HG02970 (cell line): Measurements from ENCODE around the gene STARD10.

ENCODE experiments used
- ATAC-seq: cut with Tn5 transposase; IDR thresholded peaks from one replicate; pipeline ENCODE4 v1.9.1; 2021; ENCODE audit warnings: mild to moderate bottlenecking, moderate library complexity, moderate number of reproducible peaks; ENCODE audit not compliant: unreplicated experiment, low FRiP score

STARD10 gene

DNA sequence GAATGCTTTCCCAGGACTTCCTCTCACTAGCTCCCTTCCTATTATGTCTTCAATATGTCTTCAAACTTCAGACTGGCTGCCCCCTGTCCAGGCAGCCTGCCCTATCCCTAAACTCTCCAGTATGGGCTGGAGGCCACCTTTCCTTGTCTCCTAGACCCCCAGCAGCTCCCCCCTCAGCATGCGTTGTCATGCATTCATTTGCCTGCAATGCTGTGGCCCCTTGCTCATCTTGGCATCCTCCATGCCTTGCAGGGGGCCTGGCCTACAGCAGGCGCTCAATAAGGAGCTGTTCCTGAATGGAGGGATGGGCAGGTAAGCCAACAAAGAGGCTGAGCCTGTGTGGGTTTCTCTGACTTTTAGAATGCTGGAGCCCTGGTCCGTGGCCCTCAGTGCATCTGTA lies 25.3 kb downstream of the STARD10 start:
- no peak for ATAC-seq

DNA sequence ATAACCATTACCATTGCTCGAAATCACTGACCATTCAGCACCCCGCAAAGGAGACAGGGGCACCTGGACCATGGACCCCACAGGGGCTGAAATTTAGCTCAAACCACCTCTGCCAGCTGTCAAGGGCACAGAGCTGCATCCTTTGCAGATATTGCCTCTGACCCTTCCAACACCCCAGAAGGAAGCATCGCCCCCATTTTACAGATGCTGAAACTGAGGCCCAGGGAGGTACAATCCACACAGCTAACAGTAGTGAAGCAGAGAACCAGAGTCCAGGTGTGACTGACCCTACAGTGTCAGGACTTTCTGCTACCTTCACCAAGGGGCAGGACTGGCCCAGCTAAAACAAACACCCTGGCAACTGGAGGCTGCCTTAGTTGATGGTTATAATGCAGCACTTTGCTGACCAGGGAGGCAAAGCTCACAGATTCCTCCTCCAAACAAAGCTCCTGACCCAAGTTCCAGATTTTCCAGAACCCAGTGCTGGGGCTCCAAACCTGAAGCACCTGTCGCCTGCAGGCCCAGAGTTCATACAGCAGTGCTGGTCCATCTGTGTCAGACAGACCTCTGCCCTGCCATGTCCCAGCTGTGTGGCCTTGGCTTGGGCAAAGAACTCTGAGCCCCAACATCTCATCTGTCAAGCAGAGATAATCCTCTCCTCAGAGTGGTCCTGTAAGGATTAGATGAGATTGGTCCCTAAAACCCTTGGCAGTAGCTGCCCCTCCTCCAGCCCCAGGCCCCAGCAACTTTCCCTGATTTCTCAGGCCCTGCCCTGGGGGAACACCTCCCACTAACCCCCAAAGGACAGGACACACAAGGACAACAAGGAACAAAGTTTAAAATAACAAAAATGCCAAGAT lies 26.4 kb downstream of the STARD10 start:
- ATAC-seq: no peak

GRCh38 chr11:72766152-72766902 lies 27.5 kb downstream of the STARD10 start:
- ATAC-seq: no peak

DNA sequence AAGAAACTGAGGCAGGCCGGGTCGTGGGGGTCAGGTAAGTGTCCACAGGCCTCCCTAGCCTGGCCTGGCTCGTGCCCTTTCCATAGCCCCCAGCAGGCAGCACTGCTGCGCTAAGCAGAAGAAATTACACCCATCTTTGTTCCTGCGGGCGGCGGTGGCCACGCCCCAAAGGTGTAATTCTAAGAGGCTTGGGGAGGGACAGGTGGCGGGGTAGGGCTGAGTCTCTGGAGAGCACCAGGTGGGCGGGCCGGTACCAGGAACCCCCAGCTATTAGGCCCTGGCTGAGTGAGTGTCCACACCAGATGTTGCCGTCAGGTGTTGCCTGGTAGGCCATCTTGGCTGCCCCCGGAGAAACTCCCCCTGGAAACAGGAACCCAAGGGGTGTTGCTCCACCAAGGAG lies 29.3 kb downstream of the STARD10 start:
- ATAC-seq: no peak

- ATAC-seq: no peak
Observed at GRCh38 chr11:72763823-72764222, 30.0 kb downstream of the STARD10 start.

- no peak for ATAC-seq
Observed at GRCh38 chr11:72762641-72763304, 31.1 kb downstream of the STARD10 start.

DNA sequence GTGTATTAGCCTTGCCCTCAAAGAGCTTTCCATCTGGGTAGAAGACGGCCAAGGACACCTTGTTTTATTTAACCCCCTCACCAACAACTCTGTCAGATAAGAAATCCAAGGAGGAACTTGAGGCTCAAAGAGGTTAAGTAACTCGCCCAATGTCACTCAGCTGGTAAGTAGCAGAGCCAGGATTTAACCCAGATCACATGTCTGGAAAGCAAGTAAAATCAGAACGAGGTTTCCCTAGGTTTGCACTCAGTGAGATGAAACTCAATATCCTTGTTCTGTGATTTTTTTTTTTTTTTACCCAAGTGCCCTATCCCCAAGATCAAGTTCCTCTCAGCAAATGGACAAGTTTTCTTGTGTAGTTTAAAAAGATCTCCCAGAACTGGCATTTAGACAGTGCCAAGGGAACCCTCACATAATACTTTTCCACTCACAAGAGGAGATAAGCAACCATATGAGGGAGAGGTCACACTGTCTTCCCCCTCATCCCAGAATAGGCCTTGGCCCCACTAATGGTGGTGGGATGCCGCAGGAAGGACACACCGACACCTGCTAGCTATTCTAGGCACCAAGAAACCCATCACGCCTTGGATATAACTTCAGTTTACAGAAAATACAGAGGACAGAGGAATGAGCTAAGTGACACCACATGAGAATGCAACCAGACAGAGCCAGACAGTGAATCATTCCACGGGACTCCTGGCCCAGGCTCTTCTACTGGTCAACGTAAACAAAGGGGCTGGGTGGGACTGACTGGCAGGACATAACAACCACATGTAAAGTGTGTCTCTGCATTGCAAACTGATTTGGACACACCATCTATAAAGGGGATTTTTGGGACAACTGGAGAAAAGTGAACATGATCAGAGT lies 33.1 kb downstream of the STARD10 start:
- ATAC-seq: no peak

DNA sequence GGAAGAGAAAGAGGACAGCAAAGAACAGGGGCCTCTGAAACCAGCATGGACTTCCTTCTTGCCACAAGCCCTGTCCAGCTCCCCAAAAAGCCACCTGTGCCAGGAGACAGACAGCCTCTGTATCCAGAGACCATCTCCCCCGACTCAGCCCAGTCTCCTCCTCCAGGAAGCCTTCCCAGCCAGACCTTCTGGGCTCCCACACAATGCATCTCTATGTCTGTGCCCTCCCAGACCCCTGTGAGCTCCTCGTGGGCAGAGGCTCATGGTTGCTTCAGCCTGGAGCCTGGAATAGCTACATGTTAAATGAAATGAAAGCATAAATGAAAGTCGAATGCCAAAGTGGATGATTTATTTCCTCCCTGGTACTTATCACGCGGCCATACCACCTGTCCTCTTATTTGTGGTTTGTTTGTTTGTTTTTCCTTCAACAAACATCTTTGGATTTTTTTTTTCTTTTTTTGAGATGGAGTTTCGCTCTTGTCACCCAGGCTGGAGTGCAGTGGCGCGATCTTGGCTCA lies 34.3 kb downstream of the STARD10 start:
- no peak for ATAC-seq

- ATAC-seq: no peak
Observed at GRCh38 chr11:72758690-72759389, 35.0 kb downstream of the STARD10 start.

- no peak for ATAC-seq
Observed at GRCh38 chr11:72758304-72758689, 35.5 kb downstream of the STARD10 start.

GRCh38 chr11:72755713-72756285 lies 38.0 kb downstream of the STARD10 start:
- ATAC-seq: no peak

- ATAC-seq: no peak
Observed at GRCh38 chr11:72754544-72755155, 39.2 kb downstream of the STARD10 start.

GRCh38 chr11:72754149-72754543 lies 39.7 kb downstream of the STARD10 start:
- no peak for ATAC-seq

GRCh38 chr11:72753341-72754148 lies 40.3 kb downstream of the STARD10 start:
- ATAC-seq: no peak

GRCh38 chr11:72752088-72752914 lies 41.5 kb downstream of the STARD10 start, which contains the start of gene ARAP1:
Gene ARAP1, minus strand, starts transcription at chr11:72752408. Its CDS starts 25,280 bp downstream, at chr11:72727128.
- no peak for ATAC-seq

DNA sequence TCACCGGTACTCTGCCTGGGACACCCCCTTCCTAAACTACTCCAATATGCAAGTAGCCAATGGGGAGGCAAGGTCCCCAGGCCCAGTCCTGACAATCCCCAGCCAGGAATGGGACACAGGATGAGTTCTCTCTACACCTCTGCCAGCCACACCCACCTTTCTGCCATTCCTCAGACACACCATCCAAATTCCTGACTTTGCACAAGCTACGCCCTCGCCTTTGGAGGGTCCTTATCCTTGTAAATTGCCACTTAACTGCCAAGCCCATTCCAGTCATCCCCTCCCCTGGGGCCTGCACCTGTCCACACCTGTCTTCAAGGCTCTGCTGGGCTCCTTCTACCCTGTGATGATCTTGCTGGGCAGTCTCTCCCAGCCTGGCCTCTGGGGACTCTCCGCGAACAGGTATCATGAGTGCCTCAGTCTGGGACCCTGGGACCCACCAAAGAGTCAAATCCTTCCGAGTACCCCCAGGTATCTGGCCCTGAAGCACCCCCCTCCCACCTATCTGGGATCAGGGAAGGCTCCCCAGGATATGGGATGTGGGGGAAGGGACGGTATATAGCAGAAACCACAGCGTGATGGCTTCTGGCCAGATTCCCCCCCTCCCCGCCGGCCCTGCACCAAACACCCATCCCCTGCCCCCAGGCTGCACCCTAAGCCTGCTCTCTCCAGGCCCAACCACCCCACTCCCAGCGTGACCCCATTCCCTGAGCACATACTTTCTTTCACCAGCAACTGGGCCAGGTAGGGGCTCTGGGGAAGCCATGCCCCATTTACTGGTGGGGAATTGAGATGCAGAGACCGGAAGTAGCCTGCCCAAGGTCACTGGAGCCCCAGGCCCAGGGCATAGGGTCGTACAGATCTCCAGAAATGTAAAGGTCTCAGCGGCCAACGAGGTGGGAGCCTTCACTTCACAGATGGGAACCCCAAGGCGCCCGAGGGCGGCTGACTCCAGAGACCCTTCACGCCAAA lies 42.4 kb downstream of the STARD10 start:
- no peak for ATAC-seq
